PC-3 (cell line): ENCODE data around the gene GP9. TPM values are rescaled to one million over a fixed set of nuclear protein-coding genes. Genes with fewer than 3 reads are reported as not detected.
A peak's percentile ranks its signal among the peaks of the same experiment; 100 is the strongest.

ENCODE experiments used
- ATAC-seq: fragments of 200-7000 bp; cut with Tn5 transposase; 2 replicates; pipeline ENCODE4 v1.9.1; 2020; ENCODE audit warnings: mild to moderate bottlenecking, moderate library complexity
- BruUV-seq: library from RNA; stranded (reverse); fragments of 400-500 nt; replicated peaks from 2 replicates; lab custom pipeline; 2021; lab: Mats Ljungman, UMichigan
- CTCF ChIA-PET: fragments of 300-600 bp; sonication (Branson Sonifier 250); formaldehyde crosslinking; loops from one replicate; lab custom pipeline; 2022; ENCODE audit warnings: antibody characterized with exemption; lab: Charles Lee
- POLR2A ChIA-PET: fragments of 300-600 bp; sonication (Branson Sonifier 250); formaldehyde crosslinking; loops from one replicate; lab custom pipeline; 2022; ENCODE audit warnings: antibody characterized with exemption; ENCODE audit not compliant: unreplicated experiment; lab: Charles Lee
- DNase-seq: peaks from one replicate; pipeline ENCODE4 v3.0.0-alpha.2; 2015
- H2AFZ ChIP-seq: fragments of 300-600 bp; sonication (generic); 2 replicates; pipeline ENCODE4 v1.6.0; 2016; ENCODE audit warnings: antibody characterized with exemption, low read length
- H3F3A ChIP-seq: fragments of 300-600 bp; sonication (generic); one replicate; pipeline ENCODE4 v1.6.0; 2017; ENCODE audit warnings: antibody characterized with exemption, low read length, control low read depth, mild to moderate bottlenecking; ENCODE audit not compliant: unreplicated experiment
- H3K27ac ChIP-seq: fragments of 300-600 bp; sonication (generic); 2 replicates; pipeline ENCODE4 v1.5.1; 2016; ENCODE audit warnings: mild to moderate bottlenecking, low read length
- H3K27me3 ChIP-seq: fragments of 300-600 bp; sonication (generic); 2 replicates; pipeline ENCODE4 v1.6.1; 2016; ENCODE audit warnings: low read length, mixed read lengths
- H3K36me3 ChIP-seq: fragments of 300-600 bp; sonication (generic); 2 replicates; pipeline ENCODE4 v1.6.1; 2016; ENCODE audit warnings: low read depth, mixed run types, low read length, mixed read lengths
- H3K4me1 ChIP-seq: fragments of 300-600 bp; sonication (generic); 2 replicates; pipeline ENCODE4 v1.5.1; 2016; ENCODE audit warnings: low read length; ENCODE audit not compliant: insufficient read depth
- H3K4me2 ChIP-seq: fragments of 300-600 bp; sonication (generic); 2 replicates; pipeline ENCODE4 v1.6.0; 2016; ENCODE audit warnings: low read length
- H3K4me3 ChIP-seq: fragments of 300-600 bp; sonication (generic); 2 replicates; pipeline ENCODE4 v1.5.1; 2016; ENCODE audit warnings: mild to moderate bottlenecking, low read length, mixed read lengths
- H3K79me2 ChIP-seq: fragments of 300-600 bp; sonication (generic); 2 replicates; pipeline ENCODE4 v1.6.1; 2017; ENCODE audit warnings: low read length, mixed read lengths
- H3K9ac ChIP-seq: fragments of 300-600 bp; sonication (generic); 2 replicates; pipeline ENCODE4 v1.6.0; 2016; ENCODE audit warnings: mild to moderate bottlenecking, low read length
- H3K9me2 ChIP-seq: fragments of 300-600 bp; sonication (generic); replicated peaks from 2 replicates; pipeline ENCODE4 v1.6.1; 2016; ENCODE audit warnings: mixed run types, low read length, mixed read lengths
- H3K9me3 ChIP-seq: fragments of 300-600 bp; sonication (generic); 2 replicates; pipeline ENCODE4 v1.6.1; 2016; ENCODE audit warnings: low read length, mixed read lengths
- H4K20me1 ChIP-seq: fragments of 300-600 bp; sonication (generic); 2 replicates; pipeline ENCODE4 v1.6.1; 2016; ENCODE audit warnings: low read length, mixed read lengths
- EZH2 ChIP-seq: fragments of 300-600 bp; sonication (generic); IDR thresholded peaks from one replicate; pipeline ENCODE4 v1.6.1; 2017; ENCODE audit warnings: antibody characterized with exemption, mild to moderate bottlenecking, low read length; ENCODE audit not compliant: unreplicated experiment
- EZH2phosphoT487 ChIP-seq: fragments of 300-600 bp; sonication (generic); IDR thresholded peaks from 2 replicates; pipeline ENCODE4 v1.6.1; 2018; ENCODE audit warnings: mild to moderate bottlenecking, antibody characterized with exemption, low read length, borderline replicate concordance
- intact Hi-C: fragments of 100-400 bp; cut with micrococcal nuclease; formaldehyde crosslinking; loops from 2 replicates; pipeline ENCODE4 v1.9.0; 2023
- total RNA-seq: library from RNA; depleted of rRNA; stranded (reverse); fragments of >200 nt; gene quantifications from 2 replicates; pipeline ENCODE4 v1.2.3, GENCODE V29; 2014
- TF ChIP-seq, protein P1 (sequence below): fragments of 300-600 bp; sonication (generic); conservative IDR thresholded peaks from 2 replicates; pipeline ENCODE4 v1.5.1; 2017; ENCODE audit warnings: antibody characterized with exemption, low read depth, mild to moderate bottlenecking, low read length

Gene GP9
- total RNA-seq, 1 experiment from 2014 or later: not detected

- BruUV-seq: no TSS peak
- no peaks in the 10 kb centered on the region for H3K9me3 ChIP-seq
- no peaks in the 10 kb centered on the region for H3K79me2 ChIP-seq
- DNase-seq (no peak), ATAC-seq (no peak)
- no peaks in the 10 kb centered on the region for H3F3A ChIP-seq
- H3K27me3 ChIP-seq: no peaks in the 10 kb centered on the region
- ChIA-PET POLR2A (no interaction called here), CTCF (interaction anchor here (0.6 kb wide), 1 partner anchor 45 kb away, joined by 13 read pairs; no protein-coding TSS in a partner anchor)
- no peak overlapping the region for H3K4me2 ChIP-seq
- H3K36me3 ChIP-seq: no peaks in the 10 kb centered on the region
- no peaks in the 10 kb centered on the region for H3K9me2 ChIP-seq
- no peaks in the 10 kb centered on the region for H4K20me1 ChIP-seq
- TF ChIP-seq, protein P1, sequence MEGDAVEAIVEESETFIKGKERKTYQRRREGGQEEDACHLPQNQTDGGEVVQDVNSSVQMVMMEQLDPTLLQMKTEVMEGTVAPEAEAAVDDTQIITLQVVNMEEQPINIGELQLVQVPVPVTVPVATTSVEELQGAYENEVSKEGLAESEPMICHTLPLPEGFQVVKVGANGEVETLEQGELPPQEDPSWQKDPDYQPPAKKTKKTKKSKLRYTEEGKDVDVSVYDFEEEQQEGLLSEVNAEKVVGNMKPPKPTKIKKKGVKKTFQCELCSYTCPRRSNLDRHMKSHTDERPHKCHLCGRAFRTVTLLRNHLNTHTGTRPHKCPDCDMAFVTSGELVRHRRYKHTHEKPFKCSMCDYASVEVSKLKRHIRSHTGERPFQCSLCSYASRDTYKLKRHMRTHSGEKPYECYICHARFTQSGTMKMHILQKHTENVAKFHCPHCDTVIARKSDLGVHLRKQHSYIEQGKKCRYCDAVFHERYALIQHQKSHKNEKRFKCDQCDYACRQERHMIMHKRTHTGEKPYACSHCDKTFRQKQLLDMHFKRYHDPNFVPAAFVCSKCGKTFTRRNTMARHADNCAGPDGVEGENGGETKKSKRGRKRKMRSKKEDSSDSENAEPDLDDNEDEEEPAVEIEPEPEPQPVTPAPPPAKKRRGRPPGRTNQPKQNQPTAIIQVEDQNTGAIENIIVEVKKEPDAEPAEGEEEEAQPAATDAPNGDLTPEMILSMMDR: no peak
- TF ChIP-seq EZH2 (no peak), EZH2phosphoT487 (no peak)
- no peak overlapping the region for H3K27ac ChIP-seq
- H3K9ac ChIP-seq: no peak overlapping the region
- intact Hi-C loops: no loop called here
- no peak overlapping the region for H2AFZ ChIP-seq
- no peak overlapping the region for H3K4me3 ChIP-seq
- peaks cover 5% of the 10 kb centered on the region for H3K4me1 ChIP-seq
These were observed 45.7 kb upstream of the GP9 start for GRCh38 chr3:129014793-129015345.

DNA sequence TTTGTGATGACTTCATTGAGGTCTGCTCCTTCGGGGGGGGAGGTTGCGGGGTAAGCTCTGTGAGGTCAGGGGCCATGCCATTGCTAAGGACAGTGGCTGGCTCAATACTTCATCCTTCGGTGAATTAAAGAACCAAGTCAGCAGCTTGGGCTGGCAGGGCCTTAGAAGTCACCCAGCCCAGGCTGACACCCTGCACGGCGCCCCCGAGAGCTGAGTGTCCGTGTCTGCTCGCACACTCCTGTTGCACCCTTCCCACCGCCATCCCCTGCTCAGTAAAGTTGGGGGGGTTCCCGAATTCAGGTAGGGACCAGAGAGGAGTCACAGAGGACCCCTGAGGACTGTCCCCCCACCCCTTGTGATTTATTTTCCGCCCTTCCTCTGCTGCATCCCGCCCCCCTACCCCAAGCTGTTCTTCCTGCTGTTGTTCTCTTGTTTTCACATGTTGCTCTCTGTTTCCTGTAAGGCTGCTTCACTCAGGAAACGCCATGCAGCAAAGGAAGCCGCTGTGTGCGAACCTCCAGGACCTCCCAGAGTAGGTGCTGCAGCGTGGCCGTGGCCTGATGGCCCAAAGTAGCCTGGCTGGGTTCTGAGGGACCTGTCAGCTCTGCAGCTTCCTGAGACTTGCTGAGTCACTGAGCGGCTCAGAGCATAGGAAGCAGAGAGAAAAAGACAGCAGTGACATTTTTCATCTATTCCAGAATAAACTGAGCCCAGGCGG, 45.0 kb upstream of the GP9 start:
- H3K9me2 ChIP-seq: no peaks in the 10 kb centered on the region
- intact Hi-C loops: no loop called here
- no peaks in the 10 kb centered on the region for H3K27me3 ChIP-seq
- TF ChIP-seq, protein P1: no peak
- TF ChIP-seq EZH2phosphoT487: no peak
- TF ChIP-seq EZH2: no peak
- POLR2A ChIA-PET: no interaction called here
- no TSS peak for BruUV-seq
- ATAC-seq: no peak
- no peak for DNase-seq
- no peaks in the 10 kb centered on the region for H3K79me2 ChIP-seq
- H3F3A ChIP-seq: no peaks in the 10 kb centered on the region
- CTCF ChIA-PET: interaction anchor here (1.1 to 3.0 kb wide), 2 partner anchors 38 to 45 kb away, joined by 5 to 45 read pairs; no protein-coding TSS in a partner anchor
- H3K27ac ChIP-seq: no peak overlapping the region
- H3K4me3 ChIP-seq: no peak overlapping the region
- peak overlapping the region; percentile 38; the same call in 1 of the 2 replicates for H2AFZ ChIP-seq
- H3K36me3 ChIP-seq: no peaks in the 10 kb centered on the region
- no peaks in the 10 kb centered on the region for H3K9me3 ChIP-seq
- peaks cover 5% of the 10 kb centered on the region for H3K4me1 ChIP-seq
- H4K20me1 ChIP-seq: no peaks in the 10 kb centered on the region
- H3K9ac ChIP-seq: no peak overlapping the region
- no peak overlapping the region for H3K4me2 ChIP-seq

- ChIA-PET POLR2A (no interaction called here), CTCF (interaction anchor here (0.5 to 3.0 kb wide), 3 partner anchors 37 to 854 kb away, joined by 3 to 45 read pairs (median 5); no protein-coding TSS in a partner anchor)
- Histone ChIP-seq H2AFZ (no peak overlapping the region), H3K4me3 (no peak overlapping the region), H3K9me2 (no peaks in the 10 kb centered on the region), H3K79me2 (no peaks in the 10 kb centered on the region), H3K4me2 (no peak overlapping the region), H3K4me1 (peaks cover 5% of the 10 kb centered on the region), H3F3A (no peaks in the 10 kb centered on the region), H3K27ac (no peak overlapping the region), H3K27me3 (no peaks in the 10 kb centered on the region), H4K20me1 (no peaks in the 10 kb centered on the region), H3K9me3 (no peaks in the 10 kb centered on the region), H3K9ac (no peak overlapping the region), H3K36me3 (no peaks in the 10 kb centered on the region)
- ATAC-seq (peak; percentile 72), DNase-seq (peak; percentile 30)
- no TSS peak for BruUV-seq
- intact Hi-C loops: no loop called here
- TF ChIP-seq, protein P1: no peak
- TF ChIP-seq EZH2phosphoT487 (no peak), EZH2 (no peak)
These were observed 44.2 kb upstream of the GP9 start for GRCh38 chr3:129016356-129016719.
